Keratinocyte (primary cell): ENCODE results near the gene SHOC1. TPM values are rescaled to one million over a fixed set of nuclear protein-coding genes. Genes with fewer than 3 reads are reported as not detected.

Experiments used
- DNase-seq: peaks from one replicate; pipeline ENCODE4 v3.0.0-alpha.2; 2011; ENCODE audit warnings: low read depth, missing footprints, low spot score
- FAIRE-seq: peaks from 2 replicates; lab custom pipeline; 2011; peaks lifted over from hg19 to GRCh38; lab: Jason Lieb, UNC
- H2AFZ ChIP-seq: 2 replicates; pipeline ENCODE4 v1.6.0; 2012; ENCODE audit warnings: low read length, control low read depth, inconsistent platforms; ENCODE audit not compliant: control insufficient read depth
- H3K27ac ChIP-seq: 2 replicates; pipeline ENCODE4 v1.5.1; 2011; ENCODE audit warnings: low read length; ENCODE audit not compliant: control insufficient read depth, insufficient read depth
- H3K27me3 ChIP-seq: 3 replicates; pipeline ENCODE4 v1.6.0; 2011; ENCODE audit warnings: low read length; ENCODE audit not compliant: control insufficient read depth, insufficient read depth; ENCODE audit errors: extremely low read depth
- H3K36me3 ChIP-seq, 2 experiments: 2 replicates in 1 of 2; 3 replicates in 1 of 2; pipeline ENCODE4 v1.5.1; 2011; ENCODE audit warnings: low read length in 2 of 2, mild to moderate bottlenecking in 1 of 2; ENCODE audit not compliant: control insufficient read depth in 2 of 2, insufficient read depth in 2 of 2; ENCODE audit errors: extremely low read depth in 1 of 2
- H3K4me1 ChIP-seq: 3 replicates; pipeline ENCODE4 v1.5.1; 2011; ENCODE audit warnings: low read length; ENCODE audit not compliant: control insufficient read depth, insufficient read depth; ENCODE audit errors: extremely low read depth
- H3K4me2 ChIP-seq: 3 replicates; pipeline ENCODE4 v1.6.0; 2011; ENCODE audit warnings: low read depth, low read length; ENCODE audit not compliant: control insufficient read depth, insufficient read depth; ENCODE audit errors: extremely low read depth
- H3K4me3 ChIP-seq, 3 experiments: fragments of 200-600 bp in 1 of 3; sonication (generic) in 1 of 3; 2 replicates in 2 of 3; 3 replicates in 1 of 3; pipeline ENCODE4 v1.5.1; 2011 to 2016; ENCODE audit warnings: low read length in 3 of 3, mild to moderate bottlenecking in 3 of 3, control low read depth in 2 of 3, inconsistent platforms in 1 of 3, low read depth in 1 of 3, mixed read lengths in 1 of 3, mixed run types in 1 of 3, moderate library complexity in 1 of 3; ENCODE audit not compliant: control insufficient read depth in 2 of 3, insufficient read depth in 2 of 3; ENCODE audit errors: extremely low read depth in 1 of 3
- H3K79me2 ChIP-seq: 2 replicates; pipeline ENCODE4 v1.6.0; 2012; ENCODE audit warnings: low read length; ENCODE audit not compliant: control insufficient read depth, insufficient read depth
- H3K9ac ChIP-seq: 3 replicates; pipeline ENCODE4 v1.6.0; 2011; ENCODE audit warnings: low read length; ENCODE audit not compliant: control insufficient read depth, insufficient read depth; ENCODE audit errors: extremely low read depth
- H3K9me1 ChIP-seq: 3 replicates; pipeline ENCODE4 v1.6.0; 2011; ENCODE audit warnings: low read length; ENCODE audit not compliant: control insufficient read depth, insufficient read depth; ENCODE audit errors: extremely low read depth
- H3K9me3 ChIP-seq: 2 replicates; pipeline ENCODE4 v1.5.1; 2012; ENCODE audit warnings: low read depth, low read length; ENCODE audit not compliant: control insufficient read depth
- H4K20me1 ChIP-seq: 3 replicates; pipeline ENCODE4 v1.6.0; 2011; ENCODE audit warnings: low read length; ENCODE audit not compliant: control insufficient read depth, insufficient read depth; ENCODE audit errors: extremely low read depth
- CTCF ChIP-seq, 3 experiments: IDR thresholded peaks in 1 of 3; conservative IDR thresholded peaks in 1 of 3; optimal IDR thresholded peaks in 1 of 3; 2 replicates in 2 of 3; 3 replicates in 1 of 3; pipeline versions ENCODE3 to v1.5.1; 2011; ENCODE audit warnings: low read length in 3 of 3, mild to moderate bottlenecking in 3 of 3, moderate library complexity in 2 of 3, control low read depth in 1 of 3, inconsistent platforms in 1 of 3; ENCODE audit not compliant: insufficient read depth in 2 of 3; ENCODE audit errors: extremely low read depth in 1 of 3
- EZH2 ChIP-seq: IDR thresholded peaks from one replicate; pipeline ENCODE4 v1.6.1; 2012; ENCODE audit warnings: inconsistent platforms, mild to moderate bottlenecking, low read length, moderate library complexity
- dilution Hi-C: fragments of 300-500 bp; cut with MboI; formaldehyde crosslinking; loops from one replicate; pipeline ENCODE4 v1.7.0; 2020; ENCODE audit warnings: low sequenced_read_pairs; ENCODE audit not compliant: extremely low pct_ligation_motif_present
- polyA plus RNA-seq, 5 experiments: library from polyadenylated mRNA; depleted of rRNA in 3 of 5; stranded (reverse) in 3 of 5; stranded (forward) in 1 of 5; unstranded in 1 of 5; fragments of >200 nt; gene quantifications; 1 replicate in 1 of 5; 2 replicates in 3 of 5; 3 replicates in 1 of 5; pipeline versions ENCODE4 v1.2.1 to v1.2.3, GENCODE V29; 2011 to 2012; ENCODE audit warnings: missing spikeins in 2 of 5, low read depth in 1 of 5, low replicate concordance in 1 of 5

The SHOC1 gene
- polyA plus RNA-seq, 1 donor (not counting 4 experiments of a cell fraction or from before 2014, with no cell fraction given): 0.03 TPM

- DNase-seq (no peak), FAIRE-seq (no peak)
- Histone ChIP-seq H3K4me1 (peaks cover 6% of the 10 kb centered on the region), H3K9me1 (no peaks in the 10 kb centered on the region), H3K4me3 (no peak overlapping the region), H3K27me3 (no peaks in the 10 kb centered on the region), H4K20me1 (no peaks in the 10 kb centered on the region), H3K4me2 (no peak overlapping the region), H2AFZ (no peak overlapping the region), H3K27ac (no peak overlapping the region), H3K79me2 (no peaks in the 10 kb centered on the region), H3K9me3 (no peaks in the 10 kb centered on the region), H3K36me3 (no peaks in the 10 kb centered on the region), H3K9ac (no peak overlapping the region)
- TF ChIP-seq EZH2 (no peak), CTCF (optimal IDR thresholded peaks at IDR 0.05 in 1 of 3, IDR thresholded peaks at IDR 0.05 in 1 of 3, conservative IDR thresholded peaks at IDR 0.05 in 1 of 3; ENCODE audit: extremely low read depth in 1 of 3, insufficient read depth in 2 of 3, low read length in 3 of 3) (no peak)
- dilution Hi-C loops: no loop called here
Observed at GRCh38 chr9:111799915-111800526, 5.3 kb upstream of the SHOC1 start.

- dilution Hi-C loops: no loop called here
- Histone ChIP-seq H3K4me3 (no peak overlapping the region), H3K36me3 (no peaks in the 10 kb centered on the region), H3K4me2 (no peak overlapping the region), H3K27ac (no peak overlapping the region), H3K27me3 (no peaks in the 10 kb centered on the region), H3K9me3 (no peaks in the 10 kb centered on the region), H3K4me1 (peaks cover under 1% of the 10 kb centered on the region), H3K9ac (no peak overlapping the region), H4K20me1 (no peaks in the 10 kb centered on the region), H2AFZ (no peak overlapping the region), H3K79me2 (no peaks in the 10 kb centered on the region), H3K9me1 (no peaks in the 10 kb centered on the region)
- TF ChIP-seq EZH2: no peak
- no peak for TF ChIP-seq CTCF (optimal IDR thresholded peaks at IDR 0.05 in 1 of 3, IDR thresholded peaks at IDR 0.05 in 1 of 3, conservative IDR thresholded peaks at IDR 0.05 in 1 of 3; ENCODE audit: extremely low read depth in 1 of 3, insufficient read depth in 2 of 3, low read length in 3 of 3)
- no peak for FAIRE-seq
- DNase-seq: no peak
Observed at GRCh38 chr9:111799506-111799905, 4.8 kb upstream of the SHOC1 start.
